Common myeloid progenitor, CD34-positive (primary cell): ENCODE results near the gene RAD21L1. TPM values are rescaled to one million over a fixed set of nuclear protein-coding genes. Genes with fewer than 3 reads are reported as not detected.
A peak's percentile ranks its signal among the peaks of the same experiment; 100 is the strongest.

Experiments
- CTCF ChIA-PET: fragments of 350-600 bp; sonication (Branson Sonifier 250); formaldehyde crosslinking; loops from one replicate; lab custom pipeline; 2021; ENCODE audit warnings: antibody characterized with exemption; lab: Charles Lee
- POLR2A ChIA-PET: fragments of 350-600 bp; sonication (Branson Sonifier 250); formaldehyde crosslinking; loops from one replicate; lab custom pipeline; 2021; ENCODE audit warnings: antibody characterized with exemption; lab: Charles Lee
- DNase-seq, 3 donors: peaks; one replicate each; pipeline versions ENCODE4 v3.0.0 to v3.0.0-alpha.2; 2013
- H3K27ac ChIP-seq, 2 experiments: 1 replicate in 1 of 2; 2 replicates in 1 of 2; pipeline ENCODE4 v1.7.0; 2013; ENCODE audit warnings: inconsistent platforms in 2 of 2, low read length in 2 of 2, mild to moderate bottlenecking in 2 of 2, low read depth in 1 of 2, moderate library complexity in 1 of 2; ENCODE audit not compliant: severe bottlenecking in 2 of 2, insufficient read depth in 1 of 2, poor library complexity in 1 of 2
- H3K27me3 ChIP-seq, 5 experiments: replicated peaks in 2 of 5; 1 replicate in 3 of 5; 2 replicates in 2 of 5; pipeline versions ENCODE4 v1.6.1 to v1.7.0; 2013; ENCODE audit warnings: low read length in 4 of 5, mild to moderate bottlenecking in 2 of 5, moderate library complexity in 2 of 5, inconsistent platforms in 1 of 5; ENCODE audit not compliant: insufficient read depth in 5 of 5, control insufficient read depth in 4 of 5
- H3K36me3 ChIP-seq, 4 experiments: 1 replicate in 2 of 4; 2 replicates in 2 of 4; pipeline versions ENCODE4 v1.6.1 to v1.7.0; 2013; ENCODE audit warnings: low read length in 3 of 4, control low read depth in 1 of 4, mild to moderate bottlenecking in 1 of 4; ENCODE audit not compliant: control insufficient read depth in 4 of 4, insufficient read depth in 4 of 4
- H3K4me1 ChIP-seq, 4 experiments: 1 replicate in 3 of 4; 2 replicates in 1 of 4; pipeline versions ENCODE4 v1.6.1 to v1.7.1; 2013; ENCODE audit warnings: low read length in 3 of 4, mild to moderate bottlenecking in 3 of 4, control low read depth in 1 of 4, inconsistent platforms in 1 of 4, moderate library complexity in 1 of 4; ENCODE audit not compliant: control insufficient read depth in 4 of 4, insufficient read depth in 4 of 4; ENCODE audit errors: control extremely low read depth in 1 of 4
- H3K4me3 ChIP-seq, 7 experiments: 1 replicate in 4 of 7; 2 replicates in 3 of 7; pipeline versions ENCODE4 v1.5.1 to v1.7.0; 2013; ENCODE audit warnings: mild to moderate bottlenecking in 7 of 7, low read length in 6 of 7, moderate library complexity in 6 of 7, inconsistent platforms in 2 of 7, low read depth in 2 of 7, control low read depth in 1 of 7; ENCODE audit not compliant: insufficient read depth in 4 of 7, control insufficient read depth in 1 of 7; ENCODE audit errors: extremely low read depth in 1 of 7
- H3K9me3 ChIP-seq, 5 experiments: 1 replicate in 4 of 5; 2 replicates in 1 of 5; pipeline versions ENCODE4 v1.6.1 to v1.7.1; 2013; ENCODE audit warnings: low read length in 4 of 5, mild to moderate bottlenecking in 2 of 5, inconsistent platforms in 1 of 5, low read depth in 1 of 5, moderate library complexity in 1 of 5; ENCODE audit not compliant: control insufficient read depth in 4 of 5, insufficient read depth in 2 of 5; ENCODE audit errors: control extremely low read depth in 1 of 5
- WGBS: methylation state at CpG from one replicate; pipeline ENCODE4 v1.1.5; 2013; ENCODE audit not compliant: insufficient coverage; 5-methylcytosine and 5-hydroxymethylcytosine counted together
- polyA plus RNA-seq: library from polyadenylated mRNA; unstranded; fragments of 120-200 nt; gene quantifications from one replicate; pipeline ENCODE4 v1.2.1, GENCODE V29; 2013

The RAD21L1 gene
- polyA plus RNA-seq, result not detected

- WGBS, result under 1% methylated on average over 50 of the region's 88 CpGs
- DNase-seq, result peak; percentile 54 to 77 (median 66)
- Histone ChIP-seq H3K27me3 (peaks cover 9 to 63% (median 23%) of the 10 kb centered on the region in 5 experiments), H3K9me3 (no peaks in the 10 kb centered on the region), H3K27ac (no peak within 1 kb of the TSS), H3K4me3 (peak within 1 kb of the TSS; percentile 13 to 71 (median 62)), H3K4me1 (peaks cover 0 to 18% (median 12%) of the 10 kb centered on the region in 4 experiments), H3K36me3 (no peaks in the 10 kb centered on the region)
- ChIA-PET POLR2A (no interaction called here), CTCF (interaction anchor here (0.8 kb wide), 1 partner anchor 13 kb away, joined by 3 read pairs; no protein-coding TSS in a partner anchor)
Observed at GRCh38 chr20:1225783-1226654, at the start of gene RAD21L1. RAD21L1 (plus strand) TSS chr20:1226044; CDS start chr20:1228454, 2,410 bp downstream.

- H3K27me3 ChIP-seq, result peaks cover 0 to 5% (median 0%) of the 10 kb centered on the region in 5 experiments
- H3K36me3 ChIP-seq, result peaks cover 0 to 12% (median 8%) of the 10 kb centered on the region in 4 experiments
- WGBS, result 95% methylated on average over 5 of the region's 5 CpGs
- ChIA-PET CTCF (no interaction called here), POLR2A (interaction anchor here (0.6 kb wide), 1 partner anchor 348 kb away, joined by 3 read pairs; no protein-coding TSS in a partner anchor)
- no peak overlapping the region for H3K27ac ChIP-seq
- no peaks in the 10 kb centered on the region for H3K9me3 ChIP-seq
- DNase-seq, result peak in 1 of 3 donors; percentile 2
- H3K4me1 ChIP-seq, result peaks cover 0 to 3% (median 0%) of the 10 kb centered on the region in 4 experiments
- no peak overlapping the region for H3K4me3 ChIP-seq
Observed at GRCh38 chr20:1177680-1178079, 48.2 kb upstream of the RAD21L1 start.

- Histone ChIP-seq H3K4me3 (no peak overlapping the region), H3K36me3 (peaks cover 0 to 10% (median 7%) of the 10 kb centered on the region in 4 experiments), H3K27ac (no peak overlapping the region), H3K9me3 (no peaks in the 10 kb centered on the region), H3K4me1 (peaks cover 0 to 3% (median 0%) of the 10 kb centered on the region in 4 experiments), H3K27me3 (peaks cover 0 to 10% (median 0%) of the 10 kb centered on the region in 5 experiments)
- CTCF ChIA-PET, result no interaction called here
- POLR2A ChIA-PET, result no interaction called here
- no peak for DNase-seq
- WGBS, result 100% methylated on average over 1 of the region's 3 CpGs
Observed at GRCh38 chr20:1178103-1178502, 47.7 kb upstream of the RAD21L1 start.

- H3K4me3 ChIP-seq, result no peak overlapping the region
- H3K9me3 ChIP-seq, result no peaks in the 10 kb centered on the region
- ChIA-PET POLR2A (no interaction called here), CTCF (no interaction called here)
- no peak overlapping the region for H3K27ac ChIP-seq
- no peak for DNase-seq
- H3K4me1 ChIP-seq, result peaks cover 0 to 3% (median 0%) of the 10 kb centered on the region in 4 experiments
- peaks cover 0 to 10% (median 7%) of the 10 kb centered on the region in 4 experiments for H3K36me3 ChIP-seq
- peaks cover 0 to 15% (median 3%) of the 10 kb centered on the region in 5 experiments for H3K27me3 ChIP-seq
- 100% methylated on average over 3 of the region's 3 CpGs for WGBS
Observed at GRCh38 chr20:1178623-1179022, 47.2 kb upstream of the RAD21L1 start.

GRCh38 chr20:1180949-1181348 lies 44.9 kb upstream of the RAD21L1 start:
- H3K9me3 ChIP-seq, result no peaks in the 10 kb centered on the region
- 96% methylated on average over 27 of the region's 27 CpGs for WGBS
- ChIA-PET CTCF (interaction anchor here (0.7 to 1.1 kb wide), 2 partner anchors 9 to 182 kb away, joined by 3 to 4 read pairs; no protein-coding TSS in a partner anchor), POLR2A (no interaction called here)
- H3K27me3 ChIP-seq, result peaks cover 0 to 32% (median 13%) of the 10 kb centered on the region in 5 experiments
- peaks cover 0 to 9% (median 5%) of the 10 kb centered on the region in 4 experiments for H3K4me1 ChIP-seq
- no peak overlapping the region for H3K4me3 ChIP-seq
- H3K36me3 ChIP-seq, result peaks cover 0 to 6% (median 3%) of the 10 kb centered on the region in 4 experiments
- DNase-seq, result no peak
- no peak overlapping the region for H3K27ac ChIP-seq

- Histone ChIP-seq H3K9me3 (no peaks in the 10 kb centered on the region), H3K4me3 (no peak overlapping the region), H3K36me3 (no peaks in the 10 kb centered on the region), H3K4me1 (peaks cover 0 to 10% (median 6%) of the 10 kb centered on the region in 4 experiments), H3K27ac (no peak overlapping the region), H3K27me3 (peaks cover 0 to 43% (median 17%) of the 10 kb centered on the region in 5 experiments)
- 59% methylated on average over 4 of the region's 4 CpGs for WGBS
- no peak for DNase-seq
- CTCF ChIA-PET, result no interaction called here
- POLR2A ChIA-PET, result no interaction called here
Observed at GRCh38 chr20:1182106-1182505, 43.7 kb upstream of the RAD21L1 start.
